22Rv1 (cell line): ENCODE measurements around the gene CMBL.

Source experiments
- ZFX ChIP-seq: fragments of 450-650 bp; IDR thresholded peaks from 2 replicates; pipeline ENCODE4 v1.6.1; 2017; ENCODE audit warnings: antibody characterized with exemption, borderline replicate concordance
- TF ChIP-seq, protein P1 (sequence below): fragments of 450-650 bp; IDR thresholded peaks from 2 replicates; pipeline ENCODE4 v1.5.1; 2017; ENCODE audit warnings: mild to moderate bottlenecking

DNA sequence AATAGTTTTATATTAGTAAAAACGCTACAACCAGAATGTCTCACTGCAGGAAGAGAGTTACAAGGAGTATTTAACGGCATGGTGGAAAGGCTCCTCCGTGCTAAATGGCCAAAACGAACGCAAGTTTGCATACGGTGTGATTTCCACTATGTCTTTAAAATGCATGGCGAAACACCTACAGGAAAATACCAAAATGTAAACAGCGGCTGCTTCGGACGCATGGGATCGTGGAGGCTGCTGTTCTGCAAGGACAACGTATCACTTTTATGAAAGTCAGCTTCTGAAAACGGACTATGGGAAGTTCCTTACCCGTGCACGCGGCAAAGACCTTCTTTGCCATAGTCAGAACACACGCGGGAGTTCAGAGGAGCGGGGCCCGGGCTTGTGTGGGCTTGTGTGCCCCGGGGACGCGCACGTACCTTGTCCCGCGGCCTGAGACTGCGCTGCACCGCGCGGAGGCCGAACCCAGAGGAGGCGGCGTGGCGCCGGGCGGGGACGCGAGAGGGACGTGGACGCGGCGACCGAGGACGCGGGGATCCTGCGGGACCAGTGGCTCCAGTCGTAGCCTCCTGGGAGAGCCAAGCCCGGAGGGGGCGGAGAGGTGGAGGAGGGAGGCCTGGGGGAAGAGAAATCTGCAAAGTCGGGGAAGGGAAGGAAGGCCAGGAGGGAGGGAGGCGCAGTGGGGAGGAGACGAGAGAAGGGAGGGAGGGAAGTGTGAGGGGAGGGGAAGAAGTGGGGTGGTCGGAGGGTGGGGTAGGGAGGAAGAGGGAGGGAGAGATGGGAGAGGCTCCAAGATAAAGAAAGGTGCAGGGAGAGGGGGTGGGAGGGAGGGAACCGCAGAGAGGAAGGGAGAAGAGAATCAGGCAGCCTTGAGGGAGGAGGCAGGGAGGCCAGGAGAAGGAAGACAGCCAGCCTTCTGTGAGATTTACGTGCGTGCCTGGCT lies at the start of gene CMBL:
- TF ChIP-seq, protein P1, sequence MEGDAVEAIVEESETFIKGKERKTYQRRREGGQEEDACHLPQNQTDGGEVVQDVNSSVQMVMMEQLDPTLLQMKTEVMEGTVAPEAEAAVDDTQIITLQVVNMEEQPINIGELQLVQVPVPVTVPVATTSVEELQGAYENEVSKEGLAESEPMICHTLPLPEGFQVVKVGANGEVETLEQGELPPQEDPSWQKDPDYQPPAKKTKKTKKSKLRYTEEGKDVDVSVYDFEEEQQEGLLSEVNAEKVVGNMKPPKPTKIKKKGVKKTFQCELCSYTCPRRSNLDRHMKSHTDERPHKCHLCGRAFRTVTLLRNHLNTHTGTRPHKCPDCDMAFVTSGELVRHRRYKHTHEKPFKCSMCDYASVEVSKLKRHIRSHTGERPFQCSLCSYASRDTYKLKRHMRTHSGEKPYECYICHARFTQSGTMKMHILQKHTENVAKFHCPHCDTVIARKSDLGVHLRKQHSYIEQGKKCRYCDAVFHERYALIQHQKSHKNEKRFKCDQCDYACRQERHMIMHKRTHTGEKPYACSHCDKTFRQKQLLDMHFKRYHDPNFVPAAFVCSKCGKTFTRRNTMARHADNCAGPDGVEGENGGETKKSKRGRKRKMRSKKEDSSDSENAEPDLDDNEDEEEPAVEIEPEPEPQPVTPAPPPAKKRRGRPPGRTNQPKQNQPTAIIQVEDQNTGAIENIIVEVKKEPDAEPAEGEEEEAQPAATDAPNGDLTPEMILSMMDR: no peak
- TF ChIP-seq ZFX: no peak
